ENCODE data around the gene PHEX.

DNA sequence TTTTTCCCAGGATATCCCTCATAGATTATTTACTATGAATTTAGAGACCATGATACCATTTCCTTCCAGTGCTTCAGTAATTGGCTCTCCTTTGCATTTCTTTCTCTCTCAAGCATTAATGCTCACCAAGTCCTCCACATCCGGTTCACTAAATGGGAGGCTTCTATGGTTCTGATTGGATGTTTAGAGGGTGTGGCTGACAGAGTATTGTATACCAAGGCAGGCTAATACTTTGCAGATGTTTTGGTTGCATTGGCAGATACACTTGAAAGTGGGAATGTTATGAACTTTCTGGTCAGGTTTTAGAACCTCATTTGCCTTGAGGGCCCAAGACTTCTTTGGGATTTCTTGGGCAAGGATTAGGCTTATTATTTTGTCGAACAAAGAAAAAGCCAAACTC is 264.7 kb downstream of the PHEX start:
- TF ChIP-seq, protein P1, sequence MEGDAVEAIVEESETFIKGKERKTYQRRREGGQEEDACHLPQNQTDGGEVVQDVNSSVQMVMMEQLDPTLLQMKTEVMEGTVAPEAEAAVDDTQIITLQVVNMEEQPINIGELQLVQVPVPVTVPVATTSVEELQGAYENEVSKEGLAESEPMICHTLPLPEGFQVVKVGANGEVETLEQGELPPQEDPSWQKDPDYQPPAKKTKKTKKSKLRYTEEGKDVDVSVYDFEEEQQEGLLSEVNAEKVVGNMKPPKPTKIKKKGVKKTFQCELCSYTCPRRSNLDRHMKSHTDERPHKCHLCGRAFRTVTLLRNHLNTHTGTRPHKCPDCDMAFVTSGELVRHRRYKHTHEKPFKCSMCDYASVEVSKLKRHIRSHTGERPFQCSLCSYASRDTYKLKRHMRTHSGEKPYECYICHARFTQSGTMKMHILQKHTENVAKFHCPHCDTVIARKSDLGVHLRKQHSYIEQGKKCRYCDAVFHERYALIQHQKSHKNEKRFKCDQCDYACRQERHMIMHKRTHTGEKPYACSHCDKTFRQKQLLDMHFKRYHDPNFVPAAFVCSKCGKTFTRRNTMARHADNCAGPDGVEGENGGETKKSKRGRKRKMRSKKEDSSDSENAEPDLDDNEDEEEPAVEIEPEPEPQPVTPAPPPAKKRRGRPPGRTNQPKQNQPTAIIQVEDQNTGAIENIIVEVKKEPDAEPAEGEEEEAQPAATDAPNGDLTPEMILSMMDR (IDR thresholded peaks at IDR 0.05; ENCODE audit: low read depth, low read length), result no peak
- TF ChIP-seq POLR2A (IDR thresholded peaks at IDR 0.05; ENCODE audit: extremely low read depth, insufficient read length), result no peak
- TF ChIP-seq, protein P2, sequence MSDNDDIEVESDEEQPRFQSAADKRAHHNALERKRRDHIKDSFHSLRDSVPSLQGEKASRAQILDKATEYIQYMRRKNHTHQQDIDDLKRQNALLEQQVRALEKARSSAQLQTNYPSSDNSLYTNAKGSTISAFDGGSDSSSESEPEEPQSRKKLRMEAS (IDR thresholded peaks at IDR 0.05; ENCODE audit: low read depth, low read length), result no peak
- no peak for TF ChIP-seq MYC (IDR thresholded peaks at IDR 0.05; ENCODE audit: low read depth, low read length)

All from NB4 (cell line).